CD4-positive, alpha-beta T cell (primary cell): ENCODE data around the gene AGAP1. TPM values are rescaled to one million over a fixed set of nuclear protein-coding genes. Genes with fewer than 3 reads are reported as not detected.

Source experiments
- ATAC-seq: fragments of 200-7000 bp; cut with Tn5 transposase; one replicate; pipeline ENCODE4 v1.10.0; 2022; ENCODE audit warnings: mild to moderate bottlenecking; ENCODE audit not compliant: poor library complexity
- CTCF ChIA-PET: fragments of 350-600 bp; sonication (Branson Sonifier 250); formaldehyde crosslinking; loops from one replicate; lab custom pipeline; 2021; ENCODE audit warnings: antibody characterized with exemption, inconsistent platforms; lab: Charles Lee
- POLR2A ChIA-PET: fragments of 350-600 bp; sonication (Branson Sonifier 250); formaldehyde crosslinking; loops from one replicate; lab custom pipeline; 2021; ENCODE audit warnings: antibody characterized with exemption, inconsistent platforms; lab: Charles Lee
- DNase-seq, 14 experiments: peaks; one replicate each; pipeline ENCODE4 v3.0.0-alpha.2; 2013 to 2020; ENCODE audit warnings: mixed read lengths in 2 of 14
- H3K27ac ChIP-seq, 2 donors: one replicate each; pipeline versions ENCODE4 v1.5.1 to v1.7.0; 2013; ENCODE audit warnings: low read length in 2 of 2, low read depth in 1 of 2, mild to moderate bottlenecking in 1 of 2
- H3K27me3 ChIP-seq, 2 experiments: 1 replicate in 1 of 2; 2 replicates in 1 of 2; pipeline versions ENCODE4 v1.6.1 to v1.7.0; 2013; ENCODE audit warnings: low read length in 2 of 2, control low read depth in 1 of 2, mild to moderate bottlenecking in 1 of 2, moderate library complexity in 1 of 2; ENCODE audit not compliant: insufficient read depth in 2 of 2, control insufficient read depth in 1 of 2
- H3K36me3 ChIP-seq: one replicate; pipeline ENCODE4 v1.6.1; 2013; ENCODE audit warnings: low read length, control low read depth; ENCODE audit not compliant: insufficient read depth
- H3K4me1 ChIP-seq: one replicate; pipeline ENCODE4 v1.6.1; 2013; ENCODE audit warnings: low read length, control low read depth; ENCODE audit not compliant: insufficient read depth
- H3K4me3 ChIP-seq: one replicate; pipeline ENCODE4 v1.5.1; 2013; ENCODE audit warnings: mild to moderate bottlenecking, low read length, moderate library complexity
- H3K9me3 ChIP-seq, 2 experiments: 1 replicate in 1 of 2; 2 replicates in 1 of 2; pipeline versions ENCODE4 v1.6.1 to v1.7.0; 2013; ENCODE audit warnings: low read length in 2 of 2, mild to moderate bottlenecking in 2 of 2, control low read depth in 1 of 2, moderate library complexity in 1 of 2; ENCODE audit not compliant: control insufficient read depth in 1 of 2, insufficient read depth in 1 of 2
- H3K27ac Mint-ChIP-seq: one replicate; pipeline ENCODE4 v1.8.0; 2020; ENCODE audit warnings: mixed read lengths
- H3K27me3 Mint-ChIP-seq: one replicate; pipeline ENCODE4 v1.8.0; 2021; ENCODE audit warnings: mixed read lengths
- H3K36me3 Mint-ChIP-seq: one replicate; pipeline ENCODE4 v1.8.0; 2021; ENCODE audit warnings: low read depth, mixed read lengths
- H3K4me1 Mint-ChIP-seq: one replicate; pipeline ENCODE4 v1.8.0; 2021; ENCODE audit warnings: low read depth, mixed read lengths
- H3K4me3 Mint-ChIP-seq: one replicate; pipeline ENCODE4 v1.8.0; 2020; ENCODE audit warnings: mild to moderate bottlenecking, mixed read lengths
- H3K9me3 Mint-ChIP-seq: one replicate; pipeline ENCODE4 v1.8.0; 2020; ENCODE audit warnings: mixed read lengths
- CTCF ChIP-seq: fragments of 200-600 bp; IDR thresholded peaks from one replicate; pipeline ENCODE4 v1.8.0; 2022; ENCODE audit warnings: antibody characterized with exemption, mild to moderate bottlenecking
- intact Hi-C, 2 experiments: fragments of 100-400 bp; cut with DNase I in 1 of 2; cut with micrococcal nuclease in 1 of 2; formaldehyde crosslinking; loops; one replicate each; pipeline versions ENCODE4 v1.15.1 to v1.9.0; 2023 to 2025; cut with DNase I, micrococcal nuclease
- total RNA-seq, 174 experiments: library from RNA in 2 of 174; stranded (reverse) in 2 of 174; gene quantifications; one replicate each; pipeline ENCODE4 v1.2.3 and lab custom pipeline; 2021 to 2026

AGAP1 gene
- total RNA-seq, 2 experiments from 2014 or later = 2.6 to 3.1 TPM

GRCh38 chr2:235703711-235704295 lies 210.0 kb downstream of the AGAP1 start:
- no peak for ATAC-seq
- H3K4me1 ChIP-seq = no peaks in the 10 kb centered on the region
- intact Hi-C loops = no loop called here
- no peaks in the 10 kb centered on the region for H3K36me3 ChIP-seq
- ChIA-PET CTCF (no interaction called here), POLR2A (no interaction called here)
- no peak overlapping the region for H3K4me3 ChIP-seq
- peaks cover 0 to 2% of the 10 kb centered on the region in 2 experiments for H3K27me3 ChIP-seq
- DNase-seq = no peak
- Mint-ChIP-seq H3K36me3 (no peaks in the 10 kb centered on the region), H3K27ac (no peak overlapping the region), H3K9me3 (no peaks in the 10 kb centered on the region), H3K27me3 (peaks cover 6% of the 10 kb centered on the region), H3K4me1 (no peaks in the 10 kb centered on the region), H3K4me3 (no peak overlapping the region)
- TF ChIP-seq CTCF = no peak
- no peaks in the 10 kb centered on the region for H3K9me3 ChIP-seq
- H3K27ac ChIP-seq = no peak overlapping the region

- H3K27me3 Mint-ChIP-seq = peaks cover 15% of the 10 kb centered on the region
- H3K36me3 ChIP-seq = no peaks in the 10 kb centered on the region
- DNase-seq (no peak), ATAC-seq (no peak)
- H3K27ac ChIP-seq = no peak overlapping the region
- H3K9me3 Mint-ChIP-seq = no peaks in the 10 kb centered on the region
- H3K36me3 Mint-ChIP-seq = no peaks in the 10 kb centered on the region
- no peaks in the 10 kb centered on the region for H3K4me1 ChIP-seq
- no peak overlapping the region for H3K27ac Mint-ChIP-seq
- no peaks in the 10 kb centered on the region for H3K4me1 Mint-ChIP-seq
- ChIA-PET CTCF (no interaction called here), POLR2A (no interaction called here)
- TF ChIP-seq CTCF = no peak
- intact Hi-C loops = no loop called here
- peaks cover 0 to 2% of the 10 kb centered on the region in 2 experiments for H3K27me3 ChIP-seq
- no peak overlapping the region for H3K4me3 ChIP-seq
- H3K9me3 ChIP-seq = no peaks in the 10 kb centered on the region
- H3K4me3 Mint-ChIP-seq = no peak overlapping the region
Observed at GRCh38 chr2:235705296-235705695, 211.5 kb downstream of the AGAP1 start.

GRCh38 chr2:235706506-235706905 lies 212.7 kb downstream of the AGAP1 start:
- H3K4me3 Mint-ChIP-seq = no peak overlapping the region
- ChIA-PET CTCF (no interaction called here), POLR2A (no interaction called here)
- TF ChIP-seq CTCF = no peak
- no peaks in the 10 kb centered on the region for H3K9me3 Mint-ChIP-seq
- H3K27me3 Mint-ChIP-seq = peaks cover 15% of the 10 kb centered on the region
- Histone ChIP-seq H3K36me3 (no peaks in the 10 kb centered on the region), H3K4me3 (no peak overlapping the region), H3K27me3 (no peaks in the 10 kb centered on the region), H3K9me3 (no peaks in the 10 kb centered on the region), H3K27ac (no peak overlapping the region), H3K4me1 (no peaks in the 10 kb centered on the region)
- no peaks in the 10 kb centered on the region for H3K4me1 Mint-ChIP-seq
- intact Hi-C loops = no loop called here
- H3K27ac Mint-ChIP-seq = no peak overlapping the region
- no peak for DNase-seq
- ATAC-seq = no peak
- no peaks in the 10 kb centered on the region for H3K36me3 Mint-ChIP-seq
